Left forelimb (tissue), 1 donor: ENCODE results near the gene CDK2.
"Not testable (repeated sequence)": the region's sequence is repeated elsewhere in the genome, so short reads cannot be mapped to it uniquely, and the experiment has no call there.

ENCODE experiments used
- DNase-seq: peaks from one replicate; pipeline ENCODE4 v3.0.0-alpha.2; 2018; ENCODE audit warnings: low spot score

Gene CDK2

DNA sequence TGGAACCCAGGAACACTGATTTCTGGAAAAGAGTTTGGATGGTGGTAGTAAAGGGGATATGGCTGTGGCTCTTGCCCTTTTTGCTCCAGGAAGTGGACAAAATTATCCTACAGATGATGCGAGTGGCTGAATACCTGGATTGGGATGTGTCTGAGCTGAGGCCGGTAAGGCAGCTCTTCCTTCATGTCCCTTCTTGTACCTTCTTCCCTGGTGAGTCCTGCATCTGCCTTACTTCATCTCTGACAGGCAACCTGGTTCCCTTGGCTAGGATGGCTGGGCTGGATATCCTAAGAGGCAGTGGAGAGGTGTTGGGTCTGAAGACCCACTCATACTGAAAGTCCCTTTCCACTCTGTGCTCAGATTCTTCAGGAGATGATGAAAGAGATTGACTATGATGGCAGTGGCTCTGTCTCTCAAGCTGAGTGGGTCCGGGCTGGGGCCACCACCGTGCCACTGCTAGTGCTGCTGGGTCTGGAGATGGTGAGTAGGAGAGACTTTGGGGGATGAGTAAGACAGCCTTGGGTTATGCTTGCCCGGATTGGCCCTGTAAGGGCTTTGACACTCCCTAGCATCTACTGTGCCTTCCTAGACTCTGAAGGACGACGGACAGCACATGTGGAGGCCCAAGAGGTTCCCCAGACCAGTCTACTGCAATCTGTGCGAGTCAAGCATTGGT, 27.7 kb upstream of the CDK2 start:
- DNase-seq, result no peak

DNA sequence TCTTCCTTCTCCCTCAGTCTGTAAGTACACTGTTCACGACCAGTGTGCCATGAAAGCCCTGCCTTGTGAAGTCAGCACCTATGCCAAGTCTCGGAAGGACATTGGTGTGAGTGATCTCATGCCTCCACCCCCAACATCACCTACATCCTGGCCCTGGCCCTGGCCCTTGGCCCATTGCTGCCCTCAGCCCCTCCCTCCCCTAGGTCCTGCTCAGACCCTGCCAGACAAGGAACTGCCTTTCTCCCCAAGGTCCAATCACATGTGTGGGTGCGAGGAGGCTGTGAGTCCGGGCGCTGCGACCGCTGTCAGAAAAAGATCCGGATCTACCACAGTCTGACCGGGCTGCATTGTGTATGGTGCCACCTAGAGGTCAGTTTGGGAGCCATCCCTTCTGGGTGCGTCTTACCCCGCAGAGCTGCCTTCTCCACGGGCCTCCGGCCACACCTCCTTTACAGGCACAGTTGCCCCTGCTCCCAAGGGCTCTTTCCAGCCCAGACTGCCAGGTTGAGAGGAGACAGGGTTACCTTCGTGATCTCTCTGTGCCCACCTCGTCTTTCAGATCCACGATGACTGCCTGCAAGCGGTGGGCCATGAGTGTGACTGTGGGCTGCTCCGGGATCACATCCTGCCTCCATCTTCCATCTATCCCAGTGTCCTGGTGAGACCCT, 26.4 kb upstream of the CDK2 start:
- DNase-seq, result peak; percentile 85

DNA sequence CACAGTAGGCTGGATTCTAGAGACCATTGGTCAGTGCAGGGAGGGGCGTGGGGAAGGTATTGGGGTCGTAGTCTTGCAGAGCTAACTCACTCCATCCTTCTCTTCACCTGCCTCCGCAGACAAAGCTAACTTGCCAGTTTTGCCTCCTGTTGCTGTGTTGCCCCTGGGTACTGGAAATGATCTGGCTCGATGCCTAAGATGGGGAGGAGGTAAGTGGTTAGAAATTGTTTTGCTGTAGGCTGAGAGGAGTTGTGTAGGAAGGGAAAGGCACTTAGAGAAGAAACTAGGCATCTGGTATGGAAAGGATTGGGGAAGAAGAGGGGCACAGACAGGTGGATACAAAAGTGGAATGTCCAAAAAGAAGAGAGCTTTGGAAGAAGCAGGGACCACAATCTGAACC, 24.6 kb upstream of the CDK2 start:
- no peak for DNase-seq

DNA sequence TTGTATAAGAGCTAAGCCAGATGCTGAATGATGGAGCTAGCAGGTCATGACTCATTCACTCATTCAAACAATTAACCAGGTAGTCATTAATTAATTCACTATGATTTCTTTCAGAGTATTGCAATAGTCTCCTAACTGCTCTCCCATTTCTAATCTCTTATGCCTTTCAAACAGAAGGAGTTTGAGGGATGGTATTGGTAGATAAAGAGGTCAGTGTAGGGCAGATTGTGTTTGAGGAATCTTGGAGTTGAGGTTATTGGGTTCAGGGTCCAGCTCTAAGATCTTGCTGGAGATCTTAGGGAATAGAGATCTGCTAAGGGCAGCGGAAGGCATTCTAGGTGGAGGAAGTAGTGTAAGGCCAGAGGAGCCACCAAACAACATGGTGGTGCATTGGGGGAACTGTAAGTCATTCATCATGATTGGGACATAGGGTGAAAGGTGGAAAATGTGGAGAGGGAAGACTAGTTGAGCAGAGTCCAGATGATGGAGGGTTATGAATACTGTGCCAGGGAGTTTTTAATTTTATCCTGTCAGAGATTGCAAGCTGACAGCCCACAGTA, 24.0 kb upstream of the CDK2 start:
- no peak for DNase-seq

DNA sequence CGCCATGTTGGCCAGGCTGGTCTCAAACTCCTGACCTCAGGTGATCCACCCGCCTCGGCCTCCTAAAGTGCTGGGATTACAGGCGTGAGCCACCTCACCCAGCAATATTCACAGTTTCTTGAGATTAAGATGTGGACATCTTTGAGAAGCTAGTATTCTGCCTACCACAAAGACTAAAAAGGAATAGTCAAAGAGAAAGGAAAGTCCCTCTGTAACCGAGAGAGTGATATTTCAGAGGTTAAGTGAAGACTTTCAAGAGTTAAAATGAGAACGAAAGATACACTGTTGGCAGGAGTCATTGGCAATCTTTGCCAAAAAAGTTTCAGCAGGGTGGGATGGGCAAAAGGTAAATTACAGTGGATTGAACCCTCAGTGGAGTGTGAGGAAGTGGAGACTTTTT, 20.1 kb upstream of the CDK2 start:
- DNase-seq, result no peak

DNA sequence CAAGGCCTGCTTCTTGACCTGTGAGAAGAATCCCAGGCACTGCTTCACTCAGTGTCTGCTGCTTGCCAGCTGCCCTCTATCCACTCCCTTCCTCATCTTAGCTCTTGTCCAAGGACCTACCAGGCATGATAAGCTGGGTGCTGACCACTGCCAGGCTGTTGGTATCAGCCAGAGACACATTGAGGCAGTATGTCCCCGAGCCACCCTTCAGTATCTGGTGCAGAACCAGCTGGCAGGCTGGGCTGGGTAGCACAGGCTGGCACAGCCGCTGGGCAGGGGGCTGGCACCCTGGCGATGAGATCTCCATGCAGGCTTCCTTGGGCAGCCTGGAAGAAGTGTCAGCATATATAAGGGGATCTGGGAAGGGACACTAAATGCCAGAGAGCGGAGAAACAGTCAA, 11.3 kb upstream of the CDK2 start:
- DNase-seq, result no peak

GRCh38 chr12:55955800-55956508, 10.7 kb upstream of the CDK2 start:
- no peak for DNase-seq

GRCh38 chr12:55957106-55957859, 9.3 kb upstream of the CDK2 start:
- no peak for DNase-seq

GRCh38 chr12:55963760-55964159, 2.9 kb upstream of the CDK2 start:
- DNase-seq, result no peak

DNA sequence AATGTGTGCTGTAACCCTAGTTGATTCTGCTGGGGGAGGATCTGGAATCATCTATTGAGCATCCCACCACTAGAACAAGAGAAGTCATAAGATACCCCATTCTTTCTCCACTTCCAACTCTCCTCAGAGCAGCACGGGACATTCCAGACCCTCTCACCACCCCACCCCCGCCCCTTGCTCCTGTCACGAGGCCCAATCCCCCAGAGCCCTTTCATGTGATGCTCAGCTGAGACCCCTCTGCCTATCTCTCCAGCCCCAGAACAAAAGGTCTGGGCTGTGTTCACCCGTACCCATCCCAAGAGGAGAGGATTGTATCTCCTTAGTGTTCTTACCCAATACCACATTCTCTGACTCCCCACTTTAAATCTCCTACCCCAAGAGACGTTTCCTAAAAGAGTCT, 1.4 kb upstream of the CDK2 start:
- no peak for DNase-seq

DNA sequence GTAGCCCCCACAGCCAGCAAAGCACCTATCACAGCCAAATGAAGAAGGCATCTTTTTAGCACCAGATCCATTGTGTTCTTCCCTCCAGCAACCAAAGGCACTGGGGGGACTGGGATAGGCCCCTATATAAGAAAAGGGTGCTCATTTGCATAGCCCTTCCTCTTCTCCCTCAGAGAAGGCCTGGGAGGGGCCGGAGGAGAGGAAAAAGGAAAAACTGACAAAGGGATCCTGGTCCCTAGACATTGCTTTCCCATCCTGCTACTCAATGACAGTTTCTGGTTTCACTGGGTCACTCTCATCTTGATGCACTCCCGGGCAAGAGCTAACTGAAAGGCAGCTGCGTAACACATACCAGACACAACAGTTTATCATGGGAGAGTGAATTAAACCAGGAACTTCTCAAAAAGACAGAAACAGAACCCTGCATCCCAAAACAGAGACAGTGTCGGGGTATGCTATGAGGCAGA, 656 bp upstream of the CDK2 start, which contains the start of gene PMEL:
TSS of gene PMEL (minus strand) at position 102 of the 467 bp plus-strand sequence. CDS start at position 71, 31 bp downstream.
- DNase-seq, result no peak

DNA sequence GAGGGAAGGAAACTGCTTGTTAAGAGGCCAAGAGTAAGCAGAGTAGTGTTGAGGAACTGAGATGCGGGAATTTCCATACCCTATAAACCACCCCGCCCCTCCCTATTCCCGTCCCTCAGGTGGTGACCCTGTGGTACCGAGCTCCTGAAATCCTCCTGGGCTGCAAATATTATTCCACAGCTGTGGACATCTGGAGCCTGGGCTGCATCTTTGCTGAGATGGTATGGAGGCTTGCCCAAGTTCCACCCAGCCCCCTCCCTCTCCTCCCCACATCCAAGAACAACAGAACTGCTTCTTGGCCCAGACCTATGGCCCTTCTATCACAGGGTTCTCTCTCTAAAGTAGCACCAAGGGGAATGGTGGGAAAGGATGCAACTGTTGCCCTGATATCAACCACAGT, 2.7 kb downstream of the CDK2 start:
- no peak for DNase-seq

DNA sequence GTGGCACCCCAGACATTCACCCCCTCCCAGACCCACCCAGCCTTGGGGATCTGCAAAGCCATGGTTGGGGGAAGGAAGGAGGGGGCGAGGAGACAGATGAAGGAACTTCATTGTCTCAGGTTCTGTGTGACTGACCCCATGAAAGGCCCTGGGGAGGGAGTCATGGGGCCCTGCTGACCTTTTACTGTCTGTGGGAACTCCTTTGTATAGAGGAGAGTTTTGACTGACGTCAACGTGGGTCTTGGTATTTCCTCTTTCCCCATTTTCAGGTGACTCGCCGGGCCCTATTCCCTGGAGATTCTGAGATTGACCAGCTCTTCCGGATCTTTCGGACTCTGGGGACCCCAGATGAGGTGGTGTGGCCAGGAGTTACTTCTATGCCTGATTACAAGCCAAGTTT, 4.1 kb downstream of the CDK2 start:
- no peak for DNase-seq

DNA sequence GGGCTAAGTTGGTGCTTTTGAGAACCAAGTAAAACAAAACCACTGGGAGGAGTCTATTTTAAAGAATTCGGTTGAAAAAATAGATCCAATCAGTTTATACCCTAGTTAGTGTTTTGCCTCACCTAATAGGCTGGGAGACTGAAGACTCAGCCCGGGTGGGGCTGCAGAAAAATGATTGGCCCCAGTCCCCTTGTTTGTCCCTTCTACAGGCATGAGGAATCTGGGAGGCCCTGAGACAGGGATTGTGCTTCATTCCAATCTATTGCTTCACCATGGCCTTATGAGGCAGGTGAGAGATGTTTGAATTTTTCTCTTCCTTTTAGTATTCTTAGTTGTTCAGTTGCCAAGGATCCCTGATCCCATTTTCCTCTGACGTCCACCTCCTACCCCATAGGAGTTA, 5.4 kb downstream of the CDK2 start:
- DNase-seq, result no peak

GRCh38 chr12:55972456-55972855, 5.8 kb downstream of the CDK2 start:
- DNase-seq, result no peak

DNA sequence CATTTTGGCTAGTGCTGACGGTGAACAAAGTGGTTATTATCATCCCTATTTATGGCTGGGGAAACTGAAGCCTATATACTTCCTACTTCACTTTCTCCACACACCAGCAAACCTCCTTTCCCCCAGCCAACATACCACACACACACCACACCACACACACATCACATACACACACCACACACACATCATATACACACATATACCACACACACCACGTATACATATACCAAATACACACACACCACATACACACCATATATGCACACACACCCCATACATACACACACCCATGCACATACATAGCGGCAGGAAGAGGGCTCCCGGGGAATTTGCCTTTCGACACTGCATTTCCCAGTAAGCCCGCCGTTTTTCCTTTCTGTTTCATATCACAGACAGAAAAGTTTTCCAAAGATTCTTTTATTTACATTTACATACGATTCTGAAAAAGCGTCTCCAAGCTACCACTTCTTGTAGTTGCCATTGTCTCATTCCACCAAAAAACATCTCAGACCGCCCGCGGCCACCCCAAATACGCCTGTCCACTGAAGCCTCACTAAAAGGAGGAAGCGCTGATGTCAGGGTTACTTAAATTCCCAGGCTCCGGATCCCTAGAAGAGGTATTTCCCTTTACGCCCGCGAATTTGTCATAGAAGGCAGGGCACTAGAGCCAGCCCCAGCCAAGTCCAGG, 6.4 kb downstream of the CDK2 start:
- DNase-seq, result no peak

DNA sequence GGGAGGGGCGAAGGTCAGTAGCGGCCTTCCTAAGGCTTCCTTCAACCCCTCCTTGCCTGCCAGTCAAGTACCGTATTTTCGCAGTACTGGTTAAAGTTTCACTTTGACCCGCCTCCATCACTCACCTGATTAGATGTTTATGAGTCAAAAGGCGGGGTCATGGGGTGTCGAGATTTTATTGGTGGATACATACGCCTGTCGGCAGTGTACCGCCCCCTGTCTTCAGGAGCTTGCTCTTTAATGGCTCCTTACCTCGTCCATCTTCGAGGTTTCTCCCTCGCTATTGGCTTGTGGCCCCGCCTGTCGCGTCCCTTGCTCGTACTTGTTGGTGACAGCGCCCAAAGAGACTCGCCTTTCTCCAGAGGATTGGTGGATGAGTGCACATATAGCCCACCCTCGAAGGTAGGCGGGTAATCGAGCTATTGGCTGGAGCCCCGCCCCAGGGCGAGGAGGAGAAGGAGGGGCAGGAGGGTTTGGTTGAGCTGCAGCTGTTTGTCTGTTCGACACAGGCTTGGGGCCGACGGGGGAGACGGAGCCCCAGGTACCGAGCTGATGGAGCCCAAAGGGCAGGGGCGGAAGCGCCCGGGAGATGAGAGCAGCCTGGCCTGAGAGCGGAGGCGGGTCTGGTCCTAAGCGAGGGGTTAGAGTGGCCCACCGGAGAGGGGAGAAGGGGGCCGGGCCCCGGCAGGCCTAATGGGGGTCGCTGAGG, 7.1 kb downstream of the CDK2 start, which contains the start of gene RAB5B:
TSS of gene RAB5B (plus strand) at position 480 of the 709 bp plus-strand sequence. CDS start 12,883 bp downstream, outside the sequence.
- DNase-seq, result peak; percentile 98

- DNase-seq, result peak; percentile 72
These were observed 7.7 kb downstream of the CDK2 start for GRCh38 chr12:55974308-55974730.

- no peak for DNase-seq
These were observed 11.8 kb downstream of the CDK2 start for GRCh38 chr12:55978393-55978792.

GRCh38 chr12:55979069-55979468, 12.4 kb downstream of the CDK2 start:
- no peak for DNase-seq

DNA sequence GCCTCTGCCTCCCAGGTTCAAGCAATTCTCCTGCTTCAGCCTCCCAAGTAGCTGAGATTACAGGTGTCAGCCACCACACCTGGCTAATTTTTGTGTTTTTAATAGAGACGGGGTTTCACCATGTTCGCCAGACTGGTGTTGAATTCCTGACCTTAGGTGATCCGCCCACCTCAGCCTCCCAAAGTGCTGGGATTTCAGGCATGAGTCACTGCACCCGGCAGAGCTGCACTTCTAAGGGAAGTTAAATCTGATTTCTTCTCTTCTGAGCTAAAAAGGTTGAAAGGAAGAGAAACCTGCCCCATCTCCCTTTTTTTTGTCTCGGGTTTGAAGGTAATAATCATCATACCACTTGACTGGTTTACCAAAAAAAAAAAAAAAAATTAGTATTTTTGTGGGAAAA, 15.3 kb downstream of the CDK2 start:
- DNase-seq, result not testable (repeated sequence)
